GM04503 (cell line): ENCODE measurements around the gene MITF.

Experiments
- DNase-seq: peaks from one replicate; pipeline ENCODE4 v3.0.0-alpha.2; 2012; ENCODE audit warnings: low read depth

Gene MITF

GRCh38 chr3:69838696-69839515 is 99.6 kb downstream of the MITF start:
- no peak for DNase-seq

DNA sequence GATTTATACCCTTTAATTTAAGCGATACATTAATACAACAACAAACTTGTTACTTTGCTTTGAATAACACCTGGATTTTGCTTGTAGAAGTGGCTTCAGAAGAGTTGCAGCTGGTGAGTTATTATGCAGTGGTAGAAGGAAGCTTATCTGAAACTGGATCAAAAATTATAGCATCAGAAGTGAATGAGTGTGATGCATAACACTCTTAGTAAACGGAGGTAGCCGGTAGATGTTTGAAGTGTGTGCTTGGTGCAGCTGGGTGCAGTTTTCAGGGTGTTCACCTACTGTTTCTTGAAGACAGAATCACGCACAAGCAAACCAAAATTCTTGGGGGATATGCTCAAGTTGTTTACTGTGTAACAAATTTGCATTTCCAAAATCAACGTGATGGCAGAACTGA is 103.1 kb downstream of the MITF start:
- no peak for DNase-seq

GRCh38 chr3:69842789-69843188 is 103.5 kb downstream of the MITF start:
- no peak for DNase-seq

- no peak for DNase-seq
These were observed 105.4 kb downstream of the MITF start for GRCh38 chr3:69844706-69845105.

DNA sequence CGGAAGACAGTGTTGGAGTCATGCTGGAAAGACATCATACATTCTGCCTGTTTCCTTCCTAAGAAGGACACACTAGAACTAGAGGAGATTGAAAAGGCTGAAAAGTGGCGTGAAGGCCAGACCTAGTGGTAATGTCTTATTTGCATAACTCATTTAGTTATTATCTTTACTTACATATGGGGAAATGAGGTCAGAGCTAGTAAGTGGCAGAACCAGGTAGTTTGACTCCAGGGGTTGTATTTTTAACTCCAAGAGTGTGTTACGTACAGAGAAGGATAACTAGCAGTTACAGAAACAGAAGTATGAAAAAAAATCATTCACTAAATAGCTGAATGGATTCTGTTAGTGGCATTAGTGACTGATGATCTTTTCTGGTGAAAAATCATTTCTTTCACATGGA is 108.0 kb downstream of the MITF start:
- no peak for DNase-seq

- no peak for DNase-seq
These were observed 108.8 kb downstream of the MITF start for GRCh38 chr3:69848113-69848512.

GRCh38 chr3:69850849-69851248 is 111.6 kb downstream of the MITF start:
- DNase-seq = no peak

DNA sequence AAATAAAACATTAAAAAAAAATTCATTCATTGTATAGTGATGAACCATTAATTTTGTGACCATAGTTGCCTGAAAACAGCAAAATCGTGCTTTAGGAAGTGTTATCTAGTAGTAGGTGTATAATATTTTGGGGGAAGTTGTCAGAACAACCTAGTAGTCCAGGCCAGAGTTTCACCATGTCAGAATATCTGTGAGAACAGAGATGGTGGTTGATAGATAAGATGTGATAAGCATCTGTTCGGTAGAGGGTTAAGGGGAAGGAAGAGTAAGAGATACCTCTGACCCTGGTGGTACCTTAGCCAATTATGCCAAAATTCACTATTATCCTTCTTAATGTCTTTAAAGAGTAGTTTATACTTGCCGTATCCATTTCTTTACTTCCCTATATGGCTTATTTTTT is 113.8 kb downstream of the MITF start:
- no peak for DNase-seq

DNA sequence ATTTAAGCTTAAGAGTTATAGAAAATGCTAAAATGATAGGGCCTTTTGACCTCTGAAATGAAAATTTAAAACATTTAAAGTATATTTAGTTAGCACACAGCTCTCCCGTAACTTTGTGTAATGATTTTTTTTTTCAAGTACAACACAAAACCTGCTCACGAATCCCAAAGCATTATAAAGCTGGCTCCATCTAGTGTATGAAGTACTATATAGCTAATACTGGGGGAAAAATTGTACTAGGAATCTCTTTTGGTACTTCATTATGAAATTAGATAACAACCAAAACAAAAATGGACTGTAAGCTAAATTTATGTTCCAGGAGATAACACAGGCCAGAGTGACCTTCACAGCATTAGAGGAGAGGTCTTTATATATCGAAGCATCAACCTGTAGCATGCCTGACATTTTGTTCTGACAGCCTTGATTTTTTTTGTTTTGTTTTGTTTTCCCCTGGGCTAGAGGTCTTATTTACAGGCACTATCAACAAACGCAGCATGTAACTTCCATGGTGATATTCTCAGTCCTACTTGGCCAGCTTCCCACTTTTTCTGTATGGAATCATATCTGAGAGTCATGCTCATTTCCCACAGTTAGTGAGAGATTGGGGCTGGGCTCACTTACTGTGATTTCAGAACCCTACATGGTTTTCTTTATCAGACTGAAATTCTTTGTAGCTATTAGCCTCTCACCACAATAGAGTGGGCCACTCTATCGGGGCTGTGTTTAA is 116.3 kb downstream of the MITF start:
- DNase-seq = no peak

GRCh38 chr3:69856965-69857705 is 117.9 kb downstream of the MITF start:
- no peak for DNase-seq

DNA sequence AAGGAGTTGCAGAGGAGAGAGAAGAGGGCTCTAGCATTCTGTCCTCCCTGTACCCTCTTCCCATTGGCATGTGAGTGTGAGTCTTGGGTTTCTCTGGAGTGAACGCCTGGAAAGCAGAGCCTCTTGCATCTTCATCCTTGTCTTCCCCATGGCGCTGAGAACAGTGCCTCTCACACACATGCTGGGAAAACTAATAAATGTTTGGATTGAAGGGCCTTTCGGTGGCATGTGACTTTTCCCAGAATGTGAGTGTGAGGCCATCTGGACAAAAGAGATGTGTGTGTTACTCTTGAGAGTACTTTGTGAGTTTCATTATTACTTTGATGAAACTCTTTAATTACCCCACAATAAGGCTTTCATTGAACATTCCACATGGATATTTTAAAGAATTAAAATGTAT is 122.3 kb downstream of the MITF start:
- no peak for DNase-seq

DNA sequence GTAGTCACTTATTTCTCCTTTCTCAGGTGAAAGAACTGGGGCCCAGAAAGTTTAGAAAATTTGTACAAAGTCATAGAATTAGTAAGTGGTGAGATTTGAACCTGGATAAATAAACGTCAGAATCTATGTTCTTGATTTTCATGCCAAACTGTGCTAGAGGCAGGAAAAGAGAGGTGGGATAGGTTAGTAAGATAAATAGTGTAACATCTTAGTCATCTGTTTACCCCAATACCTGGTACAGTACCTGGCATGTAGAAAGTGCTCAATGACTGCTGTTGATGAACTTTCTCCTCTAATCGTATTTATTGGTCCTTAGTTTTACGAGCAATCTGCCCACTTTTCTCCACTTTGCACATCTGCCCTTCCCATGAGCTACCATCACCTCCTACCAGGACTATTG is 124.9 kb downstream of the MITF start:
- DNase-seq = no peak

DNA sequence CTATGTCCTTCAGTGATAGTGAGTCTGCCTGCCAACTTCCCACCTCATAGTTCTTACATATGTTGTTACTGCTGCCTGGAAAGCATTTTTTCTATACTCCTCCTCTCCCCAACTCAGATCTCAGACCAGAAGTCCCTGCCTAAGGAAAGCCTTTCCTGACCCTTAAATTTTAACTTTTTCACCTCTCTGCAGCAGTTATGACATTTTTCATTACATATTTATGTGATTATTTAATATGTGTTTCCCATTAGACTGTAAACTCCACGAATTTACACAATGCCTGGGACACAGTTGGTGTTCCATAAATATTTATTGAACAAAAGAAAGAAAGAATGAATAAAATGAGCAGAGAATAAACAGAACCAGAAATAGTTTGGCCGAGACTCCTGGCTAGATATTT is 125.5 kb downstream of the MITF start:
- DNase-seq = no peak

GRCh38 chr3:69865925-69866679 is 126.8 kb downstream of the MITF start:
- DNase-seq = no peak

GRCh38 chr3:69866988-69867720 is 127.9 kb downstream of the MITF start:
- no peak for DNase-seq

DNA sequence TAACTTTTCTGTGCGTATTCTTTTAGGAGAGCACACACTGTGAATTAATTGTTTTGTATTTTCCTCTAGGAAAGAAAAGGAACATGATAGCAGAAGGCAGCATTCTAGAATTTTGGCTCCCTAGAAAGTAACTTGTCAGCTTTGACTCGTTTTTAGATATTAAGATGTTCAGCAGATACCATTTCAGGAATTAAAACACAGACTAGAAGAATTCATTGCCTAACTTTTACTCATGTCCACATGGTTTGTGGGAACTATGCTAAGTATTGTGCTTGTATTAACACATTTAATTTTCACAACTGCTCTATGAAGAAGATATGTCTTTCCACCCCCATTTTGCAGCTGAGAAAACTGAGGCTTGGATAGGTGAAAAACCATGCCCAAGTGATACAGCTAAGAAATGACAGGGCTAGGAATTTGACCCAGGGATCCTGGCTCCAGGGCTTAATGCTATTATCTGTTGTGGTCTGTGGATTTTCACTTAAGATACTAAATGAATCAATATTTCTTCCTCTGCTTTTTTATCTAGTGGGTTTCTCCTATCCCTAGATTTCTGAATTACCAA is 128.8 kb downstream of the MITF start:
- DNase-seq = no peak

DNA sequence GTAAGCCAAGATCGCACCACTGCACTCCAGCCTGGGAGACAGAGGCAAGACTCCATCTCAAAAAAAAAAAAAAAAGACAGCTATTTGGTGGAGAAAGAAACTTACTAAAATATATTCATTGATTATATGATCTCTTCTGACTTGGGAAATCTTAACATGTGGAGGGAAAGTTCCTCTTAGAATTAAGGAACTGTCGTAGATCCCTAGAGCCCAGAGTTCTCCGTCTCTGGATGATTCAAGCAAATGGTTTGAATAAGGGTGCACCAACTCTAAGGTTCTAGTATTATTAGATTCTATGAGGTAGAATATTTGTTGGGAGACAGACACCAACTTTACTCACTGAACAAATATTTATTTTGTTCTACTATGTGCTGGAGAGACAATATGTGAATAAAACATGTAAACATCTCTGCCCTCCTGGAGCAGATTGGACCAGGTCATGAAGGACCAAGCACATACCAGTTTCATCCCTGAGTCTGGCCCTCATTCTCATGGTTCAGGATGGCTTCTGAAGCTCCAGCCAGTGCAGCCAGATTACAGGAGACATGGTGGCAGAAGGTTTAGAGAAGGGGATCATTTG is 129.7 kb downstream of the MITF start:
- no peak for DNase-seq

GRCh38 chr3:69869643-69870042 is 130.4 kb downstream of the MITF start:
- DNase-seq = no peak

DNA sequence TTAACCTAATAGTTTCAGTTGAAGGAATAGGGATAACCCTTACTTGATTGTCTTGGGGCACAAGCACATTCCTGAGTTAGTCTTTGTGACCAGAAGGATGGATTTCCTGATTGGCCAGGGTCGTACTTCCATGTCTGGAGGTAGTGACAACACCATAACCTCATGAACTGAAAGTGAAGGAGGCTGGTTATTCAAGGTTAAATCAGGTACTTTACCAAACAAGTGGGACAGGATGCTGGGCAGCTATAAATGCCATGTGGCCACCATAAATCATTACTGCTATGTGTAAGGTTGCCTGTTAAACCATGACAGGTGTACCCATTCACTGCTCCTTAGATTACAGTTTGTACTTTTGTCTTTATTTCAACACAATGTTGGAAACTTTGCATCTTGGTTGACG is 132.0 kb downstream of the MITF start:
- DNase-seq = no peak

DNA sequence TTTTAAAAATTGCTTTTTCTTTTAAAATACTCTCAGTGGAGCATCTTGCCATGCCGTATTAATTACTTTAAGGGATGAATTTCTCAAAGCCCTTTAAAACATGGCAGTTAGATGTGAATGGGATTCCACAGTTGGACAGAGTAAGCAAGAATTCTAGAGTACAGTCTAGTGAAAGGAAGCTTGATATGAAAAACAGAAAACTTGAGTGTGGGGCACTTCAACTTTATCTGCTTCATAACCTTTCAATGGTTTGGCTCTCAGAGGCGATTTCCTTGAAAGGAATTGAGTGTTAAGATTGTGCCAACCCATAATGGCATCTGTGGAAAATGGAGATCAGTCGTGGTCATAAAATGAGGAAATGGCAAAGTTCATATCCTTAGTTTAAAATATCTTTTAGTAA is 132.6 kb downstream of the MITF start:
- no peak for DNase-seq
